Measurements from ENCODE around the gene ABCC6.
"Not testable (repeated sequence)": the region's sequence is repeated elsewhere in the genome, so short reads cannot be mapped to it uniquely, and the experiment has no call there.

The ABCC6 gene

DNA sequence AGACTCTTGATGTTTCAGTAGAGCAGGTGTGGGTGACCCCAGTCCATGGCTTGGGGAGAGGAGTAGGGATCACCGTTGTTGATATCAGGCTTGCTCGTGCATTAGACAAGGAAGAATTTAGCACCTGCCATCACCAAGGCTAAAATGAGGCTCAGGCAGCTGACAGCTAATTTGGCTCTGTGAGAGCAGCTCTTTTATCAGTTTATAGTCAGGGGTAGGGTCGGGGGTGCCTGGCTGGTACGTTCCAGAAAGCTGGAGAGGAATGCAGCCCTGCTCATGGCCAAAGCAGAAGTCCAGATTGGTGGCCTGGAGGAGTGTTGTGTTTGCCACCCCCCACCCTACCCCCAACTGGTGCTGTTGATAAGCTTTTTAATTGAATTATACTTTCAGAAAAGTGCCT is 17.4 kb upstream of the ABCC6 start:
- H3K4me2 ChIP-seq (ENCODE audit: low read length); H3K4me3 ChIP-seq (ENCODE audit: low read length); H3K79me1 ChIP-seq (ENCODE audit: low read length); H3K27me3 ChIP-seq (ENCODE audit: insufficient read depth, low read length, poor library complexity); H3K23ac ChIP-seq (ENCODE audit: low read length); H3K18ac ChIP-seq (ENCODE audit: low read length); H3K79me2 ChIP-seq (ENCODE audit: control insufficient read depth, insufficient read depth, low read length); H3K56ac ChIP-seq (ENCODE audit: low read length); H2AK5ac ChIP-seq (ENCODE audit: low read length); DNase-seq; H2BK15ac ChIP-seq (replicated peaks; ENCODE audit: low read depth); H4K8ac ChIP-seq (ENCODE audit: low read depth, low read length); H4K5ac ChIP-seq (ENCODE audit: low read length); H2BK5ac ChIP-seq (ENCODE audit: low read length); H3K9ac ChIP-seq (ENCODE audit: low read length); H2BK120ac ChIP-seq (ENCODE audit: low read depth, low read length); H3K4me1 ChIP-seq (ENCODE audit: control insufficient read depth, low read depth, low read length); H3K4ac ChIP-seq (ENCODE audit: low read depth, low read length); H3K27ac ChIP-seq (ENCODE audit: low read depth, low read length); H3K36me3 ChIP-seq (ENCODE audit: control insufficient read depth, insufficient read depth, low read length): not testable (repeated sequence)
- WGBS (ENCODE audit: extremely low coverage, insufficient coverage, low lambda C conversion rate): no CpG with 5 or more reads among the region's 4 CpGs

DNA sequence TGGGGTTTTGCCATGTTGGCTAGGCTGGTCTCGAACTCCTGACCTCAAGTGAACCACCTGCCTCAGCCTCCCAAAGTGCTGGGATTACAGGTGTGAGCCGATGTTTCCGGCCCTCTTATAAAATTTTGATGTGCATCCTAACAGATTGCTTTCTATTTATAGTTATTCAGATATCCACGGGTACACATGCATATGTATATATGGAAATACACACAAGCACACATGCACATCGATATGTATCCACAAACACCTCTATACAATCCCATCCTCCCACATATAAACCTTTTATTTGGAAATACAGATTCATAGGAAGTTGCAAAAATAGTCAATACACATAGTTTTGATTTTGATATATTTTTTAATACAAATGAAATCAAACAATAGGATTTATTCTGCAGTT is 14.4 kb upstream of the ABCC6 start:
- H3K4me2 ChIP-seq (ENCODE audit: low read length); H3K79me1 ChIP-seq (ENCODE audit: low read length); H3K27ac ChIP-seq (ENCODE audit: low read depth, low read length); H3K23ac ChIP-seq (ENCODE audit: low read length); H3K18ac ChIP-seq (ENCODE audit: low read length); H2BK5ac ChIP-seq (ENCODE audit: low read length); H4K5ac ChIP-seq (ENCODE audit: low read length); H3K79me2 ChIP-seq (ENCODE audit: control insufficient read depth, insufficient read depth, low read length); H2BK15ac ChIP-seq (replicated peaks; ENCODE audit: low read depth); DNase-seq; H2AK5ac ChIP-seq (ENCODE audit: low read length); H3K4ac ChIP-seq (ENCODE audit: low read depth, low read length); H4K8ac ChIP-seq (ENCODE audit: low read depth, low read length); H3K9ac ChIP-seq (ENCODE audit: low read length); H3K27me3 ChIP-seq (ENCODE audit: insufficient read depth, low read length, poor library complexity); H3K56ac ChIP-seq (ENCODE audit: low read length); H3K36me3 ChIP-seq (ENCODE audit: control insufficient read depth, insufficient read depth, low read length); H3K4me3 ChIP-seq (ENCODE audit: low read length); H2BK120ac ChIP-seq (ENCODE audit: low read depth, low read length); H3K4me1 ChIP-seq (ENCODE audit: control insufficient read depth, low read depth, low read length): not testable (repeated sequence)
- WGBS (ENCODE audit: extremely low coverage, insufficient coverage, low lambda C conversion rate): no CpG with 5 or more reads among the region's 5 CpGs

- not testable (repeated sequence) for H3K79me2 ChIP-seq (ENCODE audit: control insufficient read depth, insufficient read depth, low read length); H3K27ac ChIP-seq (ENCODE audit: low read depth, low read length); H2BK120ac ChIP-seq (ENCODE audit: low read depth, low read length); H3K9ac ChIP-seq (ENCODE audit: low read length); H4K8ac ChIP-seq (ENCODE audit: low read depth, low read length); H3K23ac ChIP-seq (ENCODE audit: low read length); H3K56ac ChIP-seq (ENCODE audit: low read length); H3K4me2 ChIP-seq (ENCODE audit: low read length); H2BK5ac ChIP-seq (ENCODE audit: low read length); H3K79me1 ChIP-seq (ENCODE audit: low read length); DNase-seq; H3K36me3 ChIP-seq (ENCODE audit: control insufficient read depth, insufficient read depth, low read length); H2AK5ac ChIP-seq (ENCODE audit: low read length); H3K4me1 ChIP-seq (ENCODE audit: control insufficient read depth, low read depth, low read length); H3K18ac ChIP-seq (ENCODE audit: low read length); H3K4me3 ChIP-seq (ENCODE audit: low read length); H2BK15ac ChIP-seq (replicated peaks; ENCODE audit: low read depth); H3K27me3 ChIP-seq (ENCODE audit: insufficient read depth, low read length, poor library complexity); H3K4ac ChIP-seq (ENCODE audit: low read depth, low read length); H4K5ac ChIP-seq (ENCODE audit: low read length)
- no CpG with 5 or more reads among the region's 6 CpGs for whole genome bisulfite sequencing (ENCODE audit: extremely low coverage, insufficient coverage, low lambda C conversion rate)
These were observed 13.8 kb upstream of the ABCC6 start for GRCh38 chr16:16237071-16237470.

DNA sequence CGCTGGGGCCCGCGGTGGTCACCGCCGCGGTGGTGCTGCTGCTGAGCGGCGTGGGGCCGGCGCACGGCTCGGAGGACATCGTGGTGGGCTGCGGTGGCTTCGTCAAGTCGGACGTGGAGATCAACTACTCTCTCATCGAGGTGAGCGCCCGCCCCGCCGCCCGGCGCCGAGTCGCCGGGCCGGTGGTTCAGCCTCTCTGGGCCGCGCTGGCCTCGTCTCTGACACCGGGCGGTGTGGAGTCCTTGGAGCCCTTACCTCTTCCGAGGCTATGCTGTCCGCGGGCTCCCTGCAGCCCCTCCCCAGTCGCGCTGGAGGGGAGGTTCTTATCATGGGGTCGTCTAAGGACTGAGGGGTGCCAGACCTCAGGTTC is 9.4 kb upstream of the ABCC6 start:
- H2BK120ac ChIP-seq (ENCODE audit: low read depth, low read length); H3K4me3 ChIP-seq (ENCODE audit: low read length); H3K9ac ChIP-seq (ENCODE audit: low read length); H3K4me2 ChIP-seq (ENCODE audit: low read length); H3K79me2 ChIP-seq (ENCODE audit: control insufficient read depth, insufficient read depth, low read length); H3K36me3 ChIP-seq (ENCODE audit: control insufficient read depth, insufficient read depth, low read length); H3K23ac ChIP-seq (ENCODE audit: low read length); DNase-seq; H3K4ac ChIP-seq (ENCODE audit: low read depth, low read length); H3K4me1 ChIP-seq (ENCODE audit: control insufficient read depth, low read depth, low read length); H2AK5ac ChIP-seq (ENCODE audit: low read length); H3K79me1 ChIP-seq (ENCODE audit: low read length); H2BK15ac ChIP-seq (replicated peaks; ENCODE audit: low read depth); H4K5ac ChIP-seq (ENCODE audit: low read length); H3K27ac ChIP-seq (ENCODE audit: low read depth, low read length); H3K56ac ChIP-seq (ENCODE audit: low read length); H4K8ac ChIP-seq (ENCODE audit: low read depth, low read length); H3K18ac ChIP-seq (ENCODE audit: low read length); H2BK5ac ChIP-seq (ENCODE audit: low read length); H3K27me3 ChIP-seq (ENCODE audit: insufficient read depth, low read length, poor library complexity): not testable (repeated sequence)
- WGBS (ENCODE audit: extremely low coverage, insufficient coverage, low lambda C conversion rate): no CpG with 5 or more reads among the region's 39 CpGs

DNA sequence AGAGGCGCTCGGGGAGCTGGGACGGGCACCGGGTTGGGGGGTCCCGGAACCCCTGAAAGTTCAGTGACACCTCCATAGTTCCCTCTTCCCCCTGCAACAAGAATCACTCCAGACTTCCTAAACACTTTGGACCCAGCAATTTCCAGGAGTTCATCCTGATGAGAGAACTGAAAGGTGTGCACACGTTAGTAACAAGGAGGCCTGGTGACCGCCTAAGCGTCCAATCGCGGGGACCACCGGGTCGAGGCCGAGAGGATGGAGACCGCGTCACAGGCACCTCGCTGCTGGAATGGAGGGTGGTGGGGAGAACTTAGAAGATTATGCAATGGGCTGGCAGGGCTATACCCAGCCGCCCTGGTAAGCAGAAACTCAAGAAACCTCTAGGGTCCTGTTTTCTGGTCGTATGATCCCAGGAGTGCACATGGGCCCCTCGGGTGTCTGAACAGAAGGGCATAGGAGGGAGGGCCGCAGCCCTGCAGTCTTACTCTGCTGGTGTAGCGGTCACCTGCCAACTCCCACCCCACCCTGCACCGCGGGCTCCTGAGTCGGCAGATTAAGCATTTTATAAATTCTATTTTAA is 458 bp upstream of the ABCC6 start:
- not testable (repeated sequence) for H4K5ac ChIP-seq (ENCODE audit: low read length); H3K23ac ChIP-seq (ENCODE audit: low read length); H3K79me2 ChIP-seq (ENCODE audit: control insufficient read depth, insufficient read depth, low read length); H2BK120ac ChIP-seq (ENCODE audit: low read depth, low read length); H3K4me1 ChIP-seq (ENCODE audit: control insufficient read depth, low read depth, low read length); H3K4ac ChIP-seq (ENCODE audit: low read depth, low read length); H2BK15ac ChIP-seq (replicated peaks; ENCODE audit: low read depth); H2BK5ac ChIP-seq (ENCODE audit: low read length); H3K9ac ChIP-seq (ENCODE audit: low read length); H3K4me3 ChIP-seq (ENCODE audit: low read length); H3K18ac ChIP-seq (ENCODE audit: low read length); H2AK5ac ChIP-seq (ENCODE audit: low read length); H3K4me2 ChIP-seq (ENCODE audit: low read length); H3K36me3 ChIP-seq (ENCODE audit: control insufficient read depth, insufficient read depth, low read length); H3K27me3 ChIP-seq (ENCODE audit: insufficient read depth, low read length, poor library complexity); H4K8ac ChIP-seq (ENCODE audit: low read depth, low read length); H3K27ac ChIP-seq (ENCODE audit: low read depth, low read length); H3K79me1 ChIP-seq (ENCODE audit: low read length); DNase-seq; H3K56ac ChIP-seq (ENCODE audit: low read length)
- whole genome bisulfite sequencing (ENCODE audit: extremely low coverage, insufficient coverage, low lambda C conversion rate): no CpG with 5 or more reads among the region's 24 CpGs

- not testable (repeated sequence) for H3K27ac ChIP-seq (ENCODE audit: low read depth, low read length); H2BK15ac ChIP-seq (replicated peaks; ENCODE audit: low read depth); H4K8ac ChIP-seq (ENCODE audit: low read depth, low read length); H3K79me2 ChIP-seq (ENCODE audit: control insufficient read depth, insufficient read depth, low read length); H3K4me3 ChIP-seq (ENCODE audit: low read length); H3K18ac ChIP-seq (ENCODE audit: low read length); H3K36me3 ChIP-seq (ENCODE audit: control insufficient read depth, insufficient read depth, low read length); H3K9ac ChIP-seq (ENCODE audit: low read length); H3K56ac ChIP-seq (ENCODE audit: low read length); H3K79me1 ChIP-seq (ENCODE audit: low read length); H3K4me2 ChIP-seq (ENCODE audit: low read length); H3K4me1 ChIP-seq (ENCODE audit: control insufficient read depth, low read depth, low read length); H2BK5ac ChIP-seq (ENCODE audit: low read length); H4K5ac ChIP-seq (ENCODE audit: low read length); H2AK5ac ChIP-seq (ENCODE audit: low read length); H3K4ac ChIP-seq (ENCODE audit: low read depth, low read length); H3K23ac ChIP-seq (ENCODE audit: low read length); DNase-seq; H3K27me3 ChIP-seq (ENCODE audit: insufficient read depth, low read length, poor library complexity); H2BK120ac ChIP-seq (ENCODE audit: low read depth, low read length)
- no CpG with 5 or more reads among the region's 9 CpGs for WGBS (ENCODE audit: extremely low coverage, insufficient coverage, low lambda C conversion rate)
These were observed 1.9 kb downstream of the ABCC6 start for GRCh38 chr16:16221382-16221781.
